ENCODE results near the gene TEKT2.

The TEKT2 gene, protein sequence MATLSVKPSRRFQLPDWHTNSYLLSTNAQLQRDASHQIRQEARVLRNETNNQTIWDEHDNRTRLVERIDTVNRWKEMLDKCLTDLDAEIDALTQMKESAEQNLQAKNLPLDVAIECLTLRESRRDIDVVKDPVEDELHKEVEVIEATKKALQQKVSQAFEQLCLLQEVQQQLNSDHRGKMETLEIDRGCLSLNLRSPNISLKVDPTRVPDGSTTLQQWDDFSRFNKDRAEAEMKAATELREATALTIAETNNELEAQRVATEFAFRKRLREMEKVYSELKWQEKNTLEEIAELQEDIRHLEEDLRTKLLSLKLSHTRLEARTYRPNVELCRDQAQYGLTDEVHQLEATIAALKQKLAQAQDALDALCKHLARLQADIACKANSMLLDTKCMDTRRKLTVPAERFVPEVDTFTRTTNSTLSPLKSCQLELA

DNA sequence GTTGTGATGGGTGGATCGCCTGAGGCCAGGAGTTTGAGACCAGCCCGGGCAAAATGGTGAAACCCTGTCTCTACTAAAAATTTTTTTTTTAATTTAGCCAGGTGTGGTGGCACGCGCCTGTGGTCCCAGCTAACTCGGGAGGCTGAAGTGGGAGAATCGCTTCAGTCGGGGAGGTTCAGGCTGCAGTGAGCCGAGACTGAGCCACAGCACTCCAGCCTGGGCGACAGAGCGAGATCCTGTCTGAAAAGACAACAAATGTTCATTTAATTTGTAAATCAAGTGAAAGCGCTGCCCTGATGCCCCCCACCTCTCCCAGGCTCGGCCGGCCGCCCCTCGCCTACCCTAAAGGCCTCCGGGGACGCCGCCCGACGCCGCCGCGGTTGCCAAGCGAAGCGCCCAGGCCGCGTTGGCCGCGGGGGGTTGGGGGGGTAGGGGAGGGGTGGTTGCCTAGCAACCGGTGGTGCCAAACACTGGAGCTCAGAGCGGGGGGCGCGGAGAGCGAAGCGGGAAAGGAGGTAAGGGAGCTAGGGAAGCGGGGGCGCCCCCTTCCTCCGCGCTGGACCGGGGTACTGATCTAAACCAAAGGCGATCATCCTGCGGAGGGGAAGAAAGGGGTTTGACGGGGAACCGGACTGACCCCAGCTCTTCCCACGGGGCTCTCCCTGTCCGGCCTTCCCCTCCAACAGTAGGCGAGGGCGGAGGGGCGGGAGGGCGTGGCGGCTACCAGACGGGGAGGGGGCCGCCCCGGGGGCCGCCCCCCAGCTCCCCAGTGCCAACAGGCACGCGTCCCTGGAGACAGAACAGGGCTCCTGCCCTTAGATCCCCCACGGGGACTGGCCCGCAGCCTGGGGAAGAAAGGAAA lies at the start of gene TEKT2:
TSS of gene TEKT2 (plus strand) at position 460 of the 862 bp plus-strand sequence. CDS start 828 bp downstream, outside the sequence.
- no peak for DNase-seq

GRCh38 chr1:36034692-36035091 lies 49.2 kb upstream of the TEKT2 start:
- DNase-seq = no peak

DNA sequence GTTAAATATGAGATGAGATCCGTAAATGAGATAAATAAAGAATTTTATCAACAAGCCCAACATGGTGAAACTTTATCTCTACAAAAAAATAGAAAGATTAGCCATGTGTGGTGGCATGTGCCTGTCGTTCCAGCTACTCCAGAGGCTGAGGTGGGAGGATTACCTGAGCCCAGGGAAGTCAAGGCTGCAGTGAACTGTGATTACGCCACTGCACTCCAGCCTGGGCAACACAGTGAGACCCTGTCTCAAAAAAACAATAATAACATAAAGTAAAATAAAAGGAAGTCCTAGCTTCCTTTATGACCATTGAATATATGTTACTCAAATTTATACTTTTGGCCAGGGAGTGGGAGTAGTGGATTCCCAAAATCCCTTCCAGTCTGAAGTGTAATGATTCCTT lies 48.7 kb upstream of the TEKT2 start:
- no peak for DNase-seq

DNA sequence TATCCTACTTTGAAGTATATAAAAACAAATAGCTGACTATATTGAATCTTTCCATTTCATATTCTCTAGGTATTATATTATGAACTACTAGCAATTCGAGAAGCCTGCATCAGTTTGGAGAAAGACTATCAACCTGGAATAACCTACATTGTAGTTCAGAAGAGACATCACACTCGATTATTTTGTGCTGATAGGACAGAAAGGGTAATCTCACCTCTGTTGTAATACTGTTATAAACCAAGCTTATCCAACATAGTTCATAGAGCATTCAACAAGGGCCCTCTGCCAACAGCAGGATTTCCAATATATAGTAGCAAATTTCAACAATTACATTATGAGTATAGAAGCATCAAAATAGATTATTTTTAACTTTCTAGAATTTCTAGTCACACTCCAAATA lies 43.7 kb upstream of the TEKT2 start:
- DNase-seq = no peak

DNA sequence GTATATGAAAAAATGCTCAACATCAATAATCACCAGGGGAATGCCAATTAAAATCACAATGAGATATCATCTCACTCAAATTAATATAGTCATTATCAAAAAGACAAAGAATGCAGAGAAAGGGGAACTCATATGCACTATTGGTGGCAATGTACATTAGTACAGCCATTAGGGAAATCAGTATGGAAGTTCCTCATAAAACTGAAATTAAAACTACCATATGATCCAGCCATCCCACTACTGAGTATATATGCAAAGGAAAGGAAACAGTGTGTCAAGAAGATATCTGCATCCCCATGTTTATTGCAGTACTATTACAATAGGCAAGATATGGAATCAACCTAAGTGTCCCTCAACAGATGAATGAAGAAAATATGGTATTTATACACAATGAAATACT lies 32.1 kb upstream of the TEKT2 start:
- DNase-seq = no peak

GRCh38 chr1:36053978-36054377 lies 29.9 kb upstream of the TEKT2 start:
- DNase-seq = no peak

GRCh38 chr1:36055706-36056105 lies 28.2 kb upstream of the TEKT2 start:
- DNase-seq = no peak

DNA sequence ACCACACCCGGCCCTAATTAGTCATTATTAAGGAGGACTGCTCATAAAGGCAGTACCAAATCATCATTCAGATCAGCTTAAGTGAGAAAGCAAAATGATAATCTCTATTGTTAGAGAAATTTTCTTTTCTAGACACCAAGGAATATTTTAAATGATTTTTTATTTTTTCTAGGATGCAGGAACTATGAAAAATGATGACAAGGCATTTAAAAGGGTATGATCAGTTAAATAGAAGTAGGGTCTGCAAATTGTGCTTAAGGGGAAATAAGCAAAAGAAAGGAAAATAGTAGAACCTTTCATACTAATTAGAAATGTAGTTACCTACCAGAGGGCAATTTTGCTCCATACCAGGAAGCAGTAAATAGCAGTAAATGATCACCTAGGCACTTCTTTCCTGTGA lies 21.6 kb upstream of the TEKT2 start:
- DNase-seq = no peak

GRCh38 chr1:36067871-36068270 lies 16.0 kb upstream of the TEKT2 start:
- DNase-seq = no peak

DNA sequence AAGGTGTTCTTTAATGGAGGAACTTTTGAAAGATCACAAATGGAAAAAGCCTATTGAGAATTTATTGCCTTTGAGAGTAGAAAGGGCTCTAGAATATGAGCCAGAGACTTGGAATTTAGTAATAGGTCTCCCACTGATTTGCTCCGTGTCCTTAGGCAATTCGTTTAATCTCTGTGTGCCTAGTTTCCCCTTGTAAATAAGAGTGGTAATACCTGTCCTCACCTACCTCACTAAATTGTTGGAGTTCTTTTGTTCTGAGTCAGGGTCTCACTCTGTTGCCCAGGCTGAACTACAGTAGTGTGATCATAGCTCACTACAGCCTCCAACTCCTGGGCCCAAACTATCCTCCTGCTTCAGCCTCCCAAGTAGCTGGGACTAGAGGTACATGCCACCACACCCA lies 15.0 kb upstream of the TEKT2 start:
- DNase-seq = no peak

DNA sequence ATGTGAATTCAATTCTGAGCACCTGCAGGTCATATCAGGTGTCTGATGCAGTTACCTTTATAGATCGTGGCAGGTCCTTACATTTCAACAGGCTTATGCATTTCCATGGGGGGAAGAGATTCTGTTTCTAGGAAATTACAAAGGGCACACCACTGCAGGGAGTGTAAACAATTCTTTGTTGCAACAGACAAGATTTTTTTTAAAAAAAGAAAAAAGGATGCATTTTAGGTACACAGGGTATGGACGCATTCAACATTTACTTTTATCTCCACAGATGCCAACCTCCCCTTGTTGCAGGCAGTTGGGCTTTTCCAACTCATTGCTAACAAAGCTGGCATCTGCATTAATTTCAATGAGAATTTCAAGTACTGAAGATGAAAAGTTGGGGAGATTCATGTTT lies 13.5 kb upstream of the TEKT2 start:
- DNase-seq = no peak

- no peak for DNase-seq
These were observed 6.8 kb upstream of the TEKT2 start for GRCh38 chr1:36076979-36077573.

DNA sequence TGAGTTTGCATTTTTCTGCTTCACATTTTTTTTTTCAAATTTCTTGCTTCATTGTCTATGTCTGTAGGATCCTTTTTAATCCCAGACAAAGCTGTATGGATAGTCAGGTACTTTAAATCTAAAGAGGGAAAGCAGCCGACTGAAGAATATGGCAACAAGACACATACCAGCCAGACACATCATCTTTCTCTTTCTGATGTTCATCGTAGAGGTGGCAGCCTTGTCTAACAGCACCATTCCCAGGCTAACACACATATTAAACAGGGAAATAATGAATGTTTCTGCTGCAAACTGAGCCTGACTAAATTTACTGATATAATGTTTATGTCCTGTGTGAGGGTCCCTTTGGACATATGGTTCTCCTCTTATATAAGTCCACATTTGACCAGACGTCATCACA lies 3.7 kb upstream of the TEKT2 start:
- DNase-seq = no peak

GRCh38 chr1:36080801-36081200 lies 3.1 kb upstream of the TEKT2 start:
- no peak for DNase-seq

DNA sequence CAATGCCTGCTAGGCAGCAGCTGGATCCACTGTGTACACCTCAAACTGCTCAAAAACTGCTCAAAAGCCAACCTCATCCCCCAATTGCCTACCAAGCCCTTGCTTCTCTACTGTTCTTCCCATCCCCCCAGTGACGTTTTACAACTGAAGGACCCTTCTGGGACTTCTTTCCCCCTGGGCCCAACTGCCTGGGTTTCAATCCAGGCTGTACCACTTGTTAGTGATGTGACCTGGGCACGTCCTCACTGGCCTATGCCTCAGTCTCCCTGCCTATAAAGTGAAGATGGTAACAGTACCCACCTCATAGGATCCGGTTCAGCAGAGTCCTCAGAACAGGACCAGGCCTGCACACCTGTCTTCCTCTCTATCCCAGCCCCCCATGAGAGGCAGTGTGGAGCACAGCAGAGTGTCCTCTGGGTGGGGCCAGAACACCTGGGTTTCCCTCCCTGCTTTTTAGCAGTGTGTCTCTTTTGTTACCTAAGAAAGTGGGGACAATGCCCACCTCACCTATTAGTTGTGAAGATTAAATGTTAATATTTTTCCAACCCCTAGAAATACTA lies 1.9 kb upstream of the TEKT2 start:
- DNase-seq = no peak

GRCh38 chr1:36083219-36083618 lies 675 bp upstream of the TEKT2 start:
- DNase-seq = no peak

GRCh38 chr1:36084497-36085115 lies 712 bp downstream of the TEKT2 start:
- no peak for DNase-seq

GRCh38 chr1:36085126-36085525 lies 1.2 kb downstream of the TEKT2 start:
- DNase-seq = no peak

- no peak for DNase-seq
These were observed 2.0 kb downstream of the TEKT2 start for GRCh38 chr1:36085686-36086526.

DNA sequence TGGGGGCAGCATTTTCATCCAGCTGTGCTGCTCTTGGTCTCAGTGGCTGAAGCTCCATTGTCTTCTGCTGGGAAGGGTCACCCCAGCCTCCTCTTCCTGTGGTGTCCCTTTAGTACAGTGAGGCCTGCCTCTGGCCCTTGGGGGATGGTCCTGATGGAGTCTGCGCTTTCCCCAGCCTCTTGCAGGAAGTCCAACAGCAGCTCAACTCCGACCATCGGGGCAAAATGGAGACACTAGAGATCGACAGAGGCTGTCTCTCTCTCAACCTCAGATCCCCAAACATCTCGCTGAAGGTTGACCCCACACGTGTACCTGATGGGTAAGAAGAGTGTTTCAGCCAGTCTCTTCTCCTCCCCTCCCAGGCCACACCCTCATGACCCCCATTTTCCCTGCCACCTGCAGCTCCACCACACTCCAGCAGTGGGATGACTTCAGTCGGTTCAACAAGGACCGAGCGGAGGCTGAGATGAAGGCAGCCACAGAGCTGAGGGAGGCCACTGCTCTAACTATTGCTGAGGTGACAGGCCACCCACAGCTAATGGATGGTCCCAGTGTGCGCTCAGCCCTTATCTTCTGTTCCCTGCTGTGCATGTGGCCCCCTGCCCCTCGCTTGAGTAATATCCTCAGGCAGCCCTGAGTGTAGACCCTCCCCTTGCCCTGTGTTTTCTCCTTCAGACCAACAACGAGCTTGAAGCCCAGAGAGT lies 2.8 kb downstream of the TEKT2 start:
- DNase-seq = no peak

Data from DMS 273 treated with DMSO at 0.1 percent for 48 hours (cell line).